ENCODE measurements around the gene TRIP12.

DNA sequence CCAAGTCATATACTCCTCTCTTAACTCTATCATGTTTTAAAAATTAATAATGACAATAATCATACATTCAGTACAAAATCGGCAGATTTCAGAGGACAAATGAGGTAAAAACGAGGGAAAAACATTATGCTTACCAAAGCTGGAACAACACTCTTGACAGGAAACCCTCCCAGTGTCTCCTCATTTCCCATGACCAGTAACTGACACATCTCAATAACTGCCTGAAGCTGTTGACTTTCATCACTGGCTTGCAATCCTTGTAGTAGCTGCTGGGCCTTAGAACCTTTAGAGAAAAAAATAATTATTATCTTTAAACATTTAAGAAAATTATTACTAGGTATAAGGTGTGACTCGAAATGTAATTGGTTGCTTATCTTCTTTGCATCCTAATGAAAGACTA is 103.6 kb downstream of the TRIP12 start:
- TF ChIP-seq, protein P1, sequence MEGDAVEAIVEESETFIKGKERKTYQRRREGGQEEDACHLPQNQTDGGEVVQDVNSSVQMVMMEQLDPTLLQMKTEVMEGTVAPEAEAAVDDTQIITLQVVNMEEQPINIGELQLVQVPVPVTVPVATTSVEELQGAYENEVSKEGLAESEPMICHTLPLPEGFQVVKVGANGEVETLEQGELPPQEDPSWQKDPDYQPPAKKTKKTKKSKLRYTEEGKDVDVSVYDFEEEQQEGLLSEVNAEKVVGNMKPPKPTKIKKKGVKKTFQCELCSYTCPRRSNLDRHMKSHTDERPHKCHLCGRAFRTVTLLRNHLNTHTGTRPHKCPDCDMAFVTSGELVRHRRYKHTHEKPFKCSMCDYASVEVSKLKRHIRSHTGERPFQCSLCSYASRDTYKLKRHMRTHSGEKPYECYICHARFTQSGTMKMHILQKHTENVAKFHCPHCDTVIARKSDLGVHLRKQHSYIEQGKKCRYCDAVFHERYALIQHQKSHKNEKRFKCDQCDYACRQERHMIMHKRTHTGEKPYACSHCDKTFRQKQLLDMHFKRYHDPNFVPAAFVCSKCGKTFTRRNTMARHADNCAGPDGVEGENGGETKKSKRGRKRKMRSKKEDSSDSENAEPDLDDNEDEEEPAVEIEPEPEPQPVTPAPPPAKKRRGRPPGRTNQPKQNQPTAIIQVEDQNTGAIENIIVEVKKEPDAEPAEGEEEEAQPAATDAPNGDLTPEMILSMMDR (IDR thresholded peaks at IDR 0.05), result no peak
- TF ChIP-seq EZH2 (IDR thresholded peaks at IDR 0.05; ENCODE audit: borderline replicate concordance, insufficient read depth, low read depth, low read length, poor library complexity, severe bottlenecking), result no peak
